ENCODE measurements around the gene CPTP.

DNA sequence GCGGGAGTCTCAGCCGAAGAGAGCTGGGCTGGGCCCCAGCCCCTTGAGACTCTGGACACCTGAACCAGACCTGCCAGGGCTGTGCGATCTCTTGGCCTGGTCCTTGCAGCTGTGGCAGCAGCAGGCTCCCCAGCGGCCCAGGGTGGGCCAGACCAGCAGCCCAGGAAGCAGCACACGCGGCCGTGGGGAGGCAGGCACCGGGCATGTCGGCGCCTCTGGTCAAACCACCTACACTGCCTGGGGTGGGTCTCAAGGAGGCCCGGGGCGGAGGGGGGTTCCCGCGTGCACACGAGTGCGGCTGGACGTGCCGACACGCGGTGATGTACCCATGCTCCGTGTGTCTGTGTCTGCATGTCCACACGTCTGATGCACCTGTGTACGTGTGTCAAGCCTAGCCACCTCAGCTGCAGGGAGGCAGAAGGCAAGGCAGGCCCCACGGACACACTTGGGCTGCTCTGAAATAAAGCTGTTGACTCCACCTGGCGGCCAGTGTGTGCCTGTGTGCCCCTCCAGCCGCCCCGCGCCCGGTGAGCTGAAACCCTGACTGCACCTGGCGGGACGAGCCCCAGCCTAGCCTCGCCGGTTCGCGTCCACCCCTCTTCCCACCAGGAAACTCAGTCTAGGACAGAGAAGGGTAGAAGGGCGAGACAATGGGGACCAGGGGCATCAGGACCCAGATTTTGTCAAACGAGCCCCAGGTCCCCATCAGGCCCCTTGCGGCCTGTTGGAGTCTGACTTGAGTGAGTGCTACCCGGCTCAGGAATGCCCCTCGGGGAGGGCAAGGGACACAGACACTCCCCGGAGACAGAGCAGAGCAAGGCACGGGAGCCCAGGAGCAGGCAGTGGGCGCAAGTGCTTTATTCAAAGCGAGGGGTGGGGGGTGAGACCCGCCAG lies 32.8 kb upstream of the CPTP start:
- TF ChIP-seq, protein P1, sequence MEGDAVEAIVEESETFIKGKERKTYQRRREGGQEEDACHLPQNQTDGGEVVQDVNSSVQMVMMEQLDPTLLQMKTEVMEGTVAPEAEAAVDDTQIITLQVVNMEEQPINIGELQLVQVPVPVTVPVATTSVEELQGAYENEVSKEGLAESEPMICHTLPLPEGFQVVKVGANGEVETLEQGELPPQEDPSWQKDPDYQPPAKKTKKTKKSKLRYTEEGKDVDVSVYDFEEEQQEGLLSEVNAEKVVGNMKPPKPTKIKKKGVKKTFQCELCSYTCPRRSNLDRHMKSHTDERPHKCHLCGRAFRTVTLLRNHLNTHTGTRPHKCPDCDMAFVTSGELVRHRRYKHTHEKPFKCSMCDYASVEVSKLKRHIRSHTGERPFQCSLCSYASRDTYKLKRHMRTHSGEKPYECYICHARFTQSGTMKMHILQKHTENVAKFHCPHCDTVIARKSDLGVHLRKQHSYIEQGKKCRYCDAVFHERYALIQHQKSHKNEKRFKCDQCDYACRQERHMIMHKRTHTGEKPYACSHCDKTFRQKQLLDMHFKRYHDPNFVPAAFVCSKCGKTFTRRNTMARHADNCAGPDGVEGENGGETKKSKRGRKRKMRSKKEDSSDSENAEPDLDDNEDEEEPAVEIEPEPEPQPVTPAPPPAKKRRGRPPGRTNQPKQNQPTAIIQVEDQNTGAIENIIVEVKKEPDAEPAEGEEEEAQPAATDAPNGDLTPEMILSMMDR (conservative IDR thresholded peaks at IDR 0.05; ENCODE audit: low read depth, low read length), result peak; percentile 95
- TF ChIP-seq EZH2 (IDR thresholded peaks at IDR 0.05; ENCODE audit: low read length, unreplicated experiment), result no peak

Measured in PC-3 (cell line).